Fibroblast of pulmonary artery (primary cell): ENCODE results near the gene RELN.
A peak's percentile ranks its signal among the peaks of the same experiment; 100 is the strongest.

Experiments used
- DNase-seq: peaks from one replicate; pipeline ENCODE4 v3.0.0-alpha.2; 2010; ENCODE audit warnings: low read depth
- H3K4me3 ChIP-seq: replicated peaks from 2 replicates; pipeline ENCODE4 v1.5.1; 2011; ENCODE audit warnings: low read depth, mild to moderate bottlenecking, control low read depth, low read length, moderate library complexity
- CTCF ChIP-seq: IDR thresholded peaks from 2 replicates; pipeline ENCODE4 v1.5.1; 2011; ENCODE audit warnings: mild to moderate bottlenecking, control low read depth, low read length, inconsistent platforms; ENCODE audit errors: missing control alignments

Gene RELN

GRCh38 chr7:103718482-103719061, 270.9 kb downstream of the RELN start:
- peak; percentile 23 for DNase-seq
- no peak overlapping the region for H3K4me3 ChIP-seq
- no peak for TF ChIP-seq CTCF

- no peak for TF ChIP-seq CTCF
- DNase-seq: no peak
- H3K4me3 ChIP-seq: no peak overlapping the region
Measured at GRCh38 chr7:103717574-103717973, 271.9 kb downstream of the RELN start.

GRCh38 chr7:103715376-103716120, 273.9 kb downstream of the RELN start:
- no peak for TF ChIP-seq CTCF
- H3K4me3 ChIP-seq: no peak overlapping the region
- DNase-seq: no peak

GRCh38 chr7:103714376-103714927, 275.0 kb downstream of the RELN start:
- no peak overlapping the region for H3K4me3 ChIP-seq
- TF ChIP-seq CTCF: no peak
- no peak for DNase-seq

GRCh38 chr7:103712991-103713778, 276.3 kb downstream of the RELN start:
- no peak for DNase-seq
- no peak for TF ChIP-seq CTCF
- no peak overlapping the region for H3K4me3 ChIP-seq

GRCh38 chr7:103711413-103711812, 278.0 kb downstream of the RELN start:
- no peak for TF ChIP-seq CTCF
- H3K4me3 ChIP-seq: no peak overlapping the region
- no peak for DNase-seq
